ENCODE data around the gene HTR2C.
"Not testable (repeated sequence)": the region's sequence is repeated elsewhere in the genome, so short reads cannot be mapped to it uniquely, and the experiment has no call there.

The HTR2C gene

DNA sequence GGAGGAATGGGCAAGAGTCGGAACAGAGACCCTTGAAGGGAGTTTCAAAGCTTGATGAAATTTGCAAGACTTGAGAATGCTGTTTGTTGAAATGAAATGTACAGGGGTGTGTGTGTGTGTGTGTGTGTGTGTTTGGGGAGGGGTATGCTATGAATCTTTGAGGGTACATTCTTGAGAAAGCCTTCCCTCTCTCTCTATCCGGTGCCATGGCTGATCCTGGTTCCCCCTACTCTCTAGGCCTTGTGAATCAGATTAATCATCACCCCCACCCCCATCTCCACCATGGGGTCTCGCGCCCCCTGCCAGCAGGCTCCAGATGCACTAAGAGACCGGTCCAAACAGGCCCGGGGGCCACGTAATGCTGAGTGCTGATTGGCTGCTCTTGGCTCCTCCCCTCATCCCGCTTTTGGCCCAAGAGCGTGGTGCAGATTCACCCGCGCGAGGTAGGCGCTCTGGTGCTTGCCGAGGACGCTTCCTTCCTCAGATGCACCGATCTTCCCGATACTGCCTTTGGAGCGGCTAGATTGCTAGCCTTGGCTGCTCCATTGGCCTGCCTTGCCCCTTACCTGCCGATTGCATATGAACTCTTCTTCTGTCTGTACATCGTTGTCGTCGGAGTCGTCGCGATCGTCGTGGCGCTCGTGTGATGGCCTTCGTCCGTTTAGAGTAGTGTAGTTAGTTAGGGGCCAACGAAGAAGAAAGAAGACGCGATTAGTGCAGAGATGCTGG lies at the start of gene HTR2C:
TSS of gene HTR2C (plus strand) at position 441 of the 729 bp plus-strand sequence. CDS start 142,851 bp downstream, outside the sequence.
- peak; percentile 16 for DNase-seq

- DNase-seq: peak; percentile 20
Observed at GRCh38 chrX:114580336-114580735, 3.5 kb upstream of the HTR2C start.

GRCh38 chrX:114581528-114582263 lies 2.2 kb upstream of the HTR2C start:
- peak; percentile 28 for DNase-seq

DNA sequence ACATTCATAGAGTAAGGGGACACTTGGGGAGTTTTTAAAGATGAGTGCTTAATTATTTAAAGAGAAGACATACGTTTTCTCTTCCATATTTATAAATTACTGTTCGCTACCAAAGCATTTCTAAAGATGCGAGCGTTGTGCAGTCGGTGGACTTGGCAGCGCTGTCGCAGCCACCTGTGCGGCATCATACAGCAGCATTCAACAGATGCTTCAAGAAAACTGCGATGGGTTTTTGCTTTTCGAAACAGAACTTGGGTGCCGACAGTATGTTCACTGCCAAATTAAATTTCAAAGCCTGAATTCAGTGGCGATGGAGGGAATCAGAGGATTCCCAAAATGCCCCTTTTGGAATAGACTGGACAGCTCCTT lies 1.6 kb upstream of the HTR2C start:
- DNase-seq: no peak

DNA sequence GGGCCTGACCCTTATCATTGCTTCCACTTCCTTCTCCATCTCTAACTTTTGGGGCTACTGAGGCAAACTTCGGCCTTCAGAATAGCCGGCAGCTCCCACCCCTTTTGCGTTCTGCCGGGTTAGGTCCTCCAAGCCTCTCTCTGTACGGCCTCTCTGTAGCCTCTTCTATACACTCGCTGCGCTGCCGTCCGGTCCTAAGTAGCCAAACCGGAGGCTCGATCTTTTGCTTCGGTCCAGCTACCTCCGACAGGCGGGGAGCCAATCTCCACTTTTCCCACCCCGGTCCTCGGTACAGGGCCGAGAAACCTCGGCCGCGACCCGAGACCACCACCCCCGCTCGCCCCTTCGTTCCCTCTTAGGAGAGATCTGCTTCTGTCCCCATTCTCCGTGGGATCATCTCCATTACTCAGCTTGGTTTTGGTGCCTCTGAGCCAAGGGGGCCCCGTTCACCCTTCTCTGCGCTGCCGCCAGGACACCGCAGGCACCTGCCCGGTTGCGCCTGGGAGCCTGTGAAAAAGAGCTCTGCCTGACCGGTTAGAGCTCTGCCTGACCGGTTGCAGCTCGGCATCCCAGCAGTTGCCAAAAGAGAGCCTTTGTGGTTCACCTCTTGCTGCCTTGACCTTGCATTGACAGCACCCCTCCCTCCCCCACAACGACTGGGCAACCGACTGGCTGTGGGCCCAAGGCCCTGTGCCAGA lies 1.0 kb upstream of the HTR2C start:
- DNase-seq: peak; percentile 19

- DNase-seq: peak; percentile 48
Observed at GRCh38 chrX:114584375-114584943, 573 bp downstream of the HTR2C start.

GRCh38 chrX:114584983-114585842 lies 1.3 kb downstream of the HTR2C start:
- DNase-seq: peak; percentile 30

DNA sequence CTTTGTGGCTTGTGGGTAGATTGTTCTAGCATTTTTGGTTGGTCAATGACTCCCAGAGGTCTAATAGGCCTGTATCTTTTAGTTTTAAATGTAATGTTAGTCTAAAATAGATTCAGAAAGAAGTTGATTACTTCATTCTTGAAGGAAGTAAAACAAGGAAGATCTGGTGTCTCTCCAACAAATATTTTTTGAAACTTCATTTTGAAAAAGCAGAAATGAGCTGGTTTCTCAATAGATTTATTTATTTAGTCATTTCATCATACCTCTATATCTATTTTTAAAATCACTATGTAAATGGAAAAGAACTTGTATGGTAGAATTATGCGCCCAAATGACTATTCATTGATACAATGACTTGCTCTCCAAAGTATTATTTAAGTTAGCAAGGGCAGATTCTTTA lies 7.2 kb downstream of the HTR2C start:
- DNase-seq: no peak

DNA sequence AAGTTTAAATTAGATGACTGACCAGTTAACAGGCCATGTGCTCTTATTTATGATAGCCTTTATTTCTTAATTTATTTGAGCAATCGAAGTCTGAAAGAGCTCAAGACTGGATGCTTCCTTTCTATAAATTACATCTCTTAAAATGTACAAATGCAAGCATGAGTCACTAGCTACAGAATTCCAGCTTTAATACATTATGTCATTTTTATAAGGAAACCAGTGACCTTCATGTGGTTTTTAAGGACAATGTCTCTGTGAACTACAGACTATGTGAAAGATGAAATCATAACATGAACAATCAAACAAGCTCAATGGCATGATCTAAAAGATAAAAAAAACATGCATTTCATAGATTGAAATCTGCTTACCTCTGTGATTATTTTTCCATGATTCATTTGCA lies 15.4 kb downstream of the HTR2C start:
- DNase-seq: no peak

GRCh38 chrX:114599911-114600310 lies 16.0 kb downstream of the HTR2C start:
- DNase-seq: no peak

- DNase-seq: not testable (repeated sequence)
Observed at GRCh38 chrX:114606619-114607018, 22.7 kb downstream of the HTR2C start.

DNA sequence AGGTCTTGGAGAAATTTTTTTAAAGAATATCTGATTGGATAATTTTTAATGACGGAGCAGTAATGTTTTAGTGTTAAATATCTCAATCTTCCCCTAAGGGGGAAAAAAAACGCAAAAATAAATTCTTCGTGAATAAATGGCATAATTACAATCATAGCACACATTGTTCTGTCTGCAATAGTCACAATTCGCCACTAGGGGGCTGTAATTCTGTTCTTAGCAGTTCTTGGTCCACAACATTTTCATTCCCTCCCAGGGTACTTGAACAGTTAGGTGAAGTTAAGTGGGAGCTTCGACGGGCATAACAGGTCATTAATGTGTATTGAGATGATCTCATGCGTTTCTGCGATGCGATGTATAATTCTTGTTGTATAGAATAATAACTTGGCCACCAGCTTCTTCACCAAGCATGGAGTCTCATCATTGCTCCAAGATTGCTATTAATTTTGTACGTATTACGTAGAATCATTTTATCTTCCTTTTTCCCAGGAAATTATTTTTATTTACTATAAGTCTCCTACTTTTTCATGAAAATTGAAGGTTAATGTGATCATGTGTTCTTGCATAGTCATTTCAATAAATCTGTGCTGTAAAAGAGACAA lies 27.2 kb downstream of the HTR2C start:
- DNase-seq: peak; percentile 33

DNA sequence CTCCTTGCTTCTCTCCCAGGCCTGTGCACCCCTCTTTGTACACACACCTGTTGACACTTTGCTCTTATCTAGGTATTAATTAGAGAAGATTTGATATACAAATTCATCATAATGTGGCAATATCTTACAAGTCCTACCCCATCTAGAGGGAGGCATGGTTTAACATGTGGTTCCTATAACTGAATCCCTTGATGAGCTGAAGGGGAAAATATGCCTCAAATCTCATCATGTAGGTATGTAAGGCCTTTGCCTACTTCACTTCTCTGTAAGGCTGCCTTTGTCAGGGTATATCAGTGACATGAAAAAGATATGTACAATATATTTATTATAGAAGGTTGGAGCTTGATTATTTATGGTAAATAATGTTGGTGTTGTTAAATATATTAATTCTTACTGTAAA lies 31.9 kb downstream of the HTR2C start:
- DNase-seq: no peak

DNA sequence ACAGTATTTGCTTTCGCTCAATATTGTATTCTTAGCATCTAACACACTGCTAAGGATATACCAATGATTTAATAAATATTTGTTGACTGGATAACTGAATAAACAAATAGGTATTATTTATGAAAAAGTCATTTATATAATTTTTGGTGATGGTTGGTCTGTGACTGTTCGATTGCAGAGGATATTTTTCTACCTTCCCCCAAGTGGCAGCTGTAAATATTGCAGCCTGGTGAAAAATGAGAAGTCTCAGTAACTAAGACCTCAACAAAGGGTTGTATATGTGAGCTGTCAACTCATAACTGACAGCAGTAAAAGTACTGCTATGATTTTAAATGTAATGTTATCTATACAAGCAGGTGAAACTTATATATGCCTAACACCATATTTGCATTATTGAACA lies 36.0 kb downstream of the HTR2C start:
- no peak for DNase-seq

DNA sequence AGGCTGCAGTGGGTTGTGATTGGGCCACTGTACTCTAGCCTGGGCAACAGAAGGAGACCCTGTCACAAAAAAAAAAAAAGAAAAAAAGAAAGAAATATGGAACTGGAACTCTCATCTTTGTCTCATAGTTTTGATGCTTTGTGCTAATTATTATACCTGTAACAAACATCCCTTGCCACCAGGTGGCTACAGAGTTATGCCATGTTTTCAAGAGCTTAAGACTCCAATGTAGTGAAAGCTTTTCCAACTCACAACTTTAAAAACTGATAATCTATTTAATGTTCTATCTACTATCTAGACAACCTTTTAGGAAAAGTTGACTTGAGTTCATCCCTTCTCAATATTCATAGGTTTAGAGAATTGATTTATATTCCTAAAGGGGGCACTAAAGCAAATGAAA lies 42.4 kb downstream of the HTR2C start:
- DNase-seq: no peak

GRCh38 chrX:114635986-114636385 lies 52.1 kb downstream of the HTR2C start:
- no peak for DNase-seq

DNA sequence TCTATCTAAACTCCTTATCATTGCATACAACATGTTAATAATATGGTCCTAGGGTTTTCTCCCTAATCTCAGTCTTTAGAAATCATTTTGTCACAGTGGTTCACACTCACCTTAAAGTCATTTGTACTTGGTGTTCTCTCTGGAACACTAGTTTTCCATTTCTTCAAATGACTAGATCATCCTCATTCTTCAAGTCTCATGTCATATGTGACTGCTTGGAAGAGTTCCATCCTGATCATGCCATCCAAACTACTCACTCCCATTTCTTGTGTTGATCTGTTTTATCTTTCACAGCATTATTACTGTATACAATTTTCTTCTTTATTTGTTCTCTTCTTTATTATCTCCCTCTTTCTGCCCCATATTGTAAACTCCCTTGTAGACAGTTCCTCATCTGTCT lies 66.5 kb downstream of the HTR2C start:
- no peak for DNase-seq

DNA sequence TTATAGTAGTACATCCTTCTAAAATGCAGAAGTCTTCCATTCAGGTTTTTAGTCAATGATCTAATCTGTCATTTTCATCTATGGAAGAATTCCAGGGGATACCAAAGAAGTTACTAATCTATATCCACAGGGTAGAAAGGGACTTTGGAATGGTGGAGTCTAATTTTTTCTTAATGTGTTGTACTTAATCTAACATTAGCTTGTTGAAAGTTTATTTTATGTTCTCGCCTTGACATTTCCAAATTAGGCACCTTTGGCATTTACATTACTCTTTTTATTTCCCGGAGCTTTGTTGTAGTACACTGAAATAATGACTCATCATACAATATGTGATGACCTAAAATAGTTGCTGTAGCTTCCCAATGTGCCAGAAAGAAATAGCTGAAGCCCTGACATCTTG lies 91.5 kb downstream of the HTR2C start:
- DNase-seq: no peak

- DNase-seq: not testable (repeated sequence)
Observed at GRCh38 chrX:114700533-114700932, 116.6 kb downstream of the HTR2C start.

GRCh38 chrX:114709406-114709805 lies 125.5 kb downstream of the HTR2C start:
- DNase-seq: no peak

- DNase-seq: no peak
Observed at GRCh38 chrX:114710571-114710970, 126.7 kb downstream of the HTR2C start.

GRCh38 chrX:114712466-114712865 lies 128.6 kb downstream of the HTR2C start:
- DNase-seq: no peak

Measured in right forelimb (tissue), 1 donor.